NCI-H187 (cell line): ENCODE results near the gene TOB1.

Experiments used
- DNase-seq, 2 experiments: peaks; one replicate each; lab custom pipeline; 2025; lab: John Stamatoyannopoulos, UW

The TOB1 gene, protein sequence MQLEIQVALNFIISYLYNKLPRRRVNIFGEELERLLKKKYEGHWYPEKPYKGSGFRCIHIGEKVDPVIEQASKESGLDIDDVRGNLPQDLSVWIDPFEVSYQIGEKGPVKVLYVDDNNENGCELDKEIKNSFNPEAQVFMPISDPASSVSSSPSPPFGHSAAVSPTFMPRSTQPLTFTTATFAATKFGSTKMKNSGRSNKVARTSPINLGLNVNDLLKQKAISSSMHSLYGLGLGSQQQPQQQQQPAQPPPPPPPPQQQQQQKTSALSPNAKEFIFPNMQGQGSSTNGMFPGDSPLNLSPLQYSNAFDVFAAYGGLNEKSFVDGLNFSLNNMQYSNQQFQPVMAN

GRCh38 chr17:50866261-50866949, at the start of gene TOB1:
TOB1 (minus strand) TSS chr17:50866354; CDS start chr17:50864017, 2,337 bp downstream.
- peak; percentile 85 to 97 for DNase-seq

DNA sequence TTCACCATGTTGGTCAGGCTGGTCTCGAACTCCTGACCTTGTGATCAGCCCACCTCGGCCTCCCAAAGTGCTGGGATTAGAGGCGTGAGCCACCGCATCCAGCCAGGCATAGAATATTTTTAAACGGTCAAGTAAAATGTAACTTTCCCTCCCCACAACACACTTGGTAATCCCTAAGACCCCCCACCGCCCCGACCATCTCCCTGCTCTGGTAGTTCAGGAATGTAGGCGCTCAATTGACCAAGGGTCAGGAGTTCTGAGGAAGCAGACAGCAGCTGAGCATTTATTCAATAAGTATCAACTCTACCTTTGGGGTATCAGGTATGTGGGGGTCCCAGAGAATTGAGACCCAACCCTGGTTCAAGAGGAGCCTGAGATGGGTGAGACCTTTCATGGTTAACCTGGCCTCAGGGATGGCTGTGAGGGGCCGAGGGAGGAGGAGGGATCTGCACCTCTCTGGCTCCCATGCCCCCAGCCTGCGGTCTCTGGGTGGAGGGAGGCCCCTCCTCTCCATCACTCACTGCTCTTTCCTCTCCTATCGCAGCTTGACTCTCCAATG, 48.4 kb upstream of the TOB1 start:
- DNase-seq: no peak

DNA sequence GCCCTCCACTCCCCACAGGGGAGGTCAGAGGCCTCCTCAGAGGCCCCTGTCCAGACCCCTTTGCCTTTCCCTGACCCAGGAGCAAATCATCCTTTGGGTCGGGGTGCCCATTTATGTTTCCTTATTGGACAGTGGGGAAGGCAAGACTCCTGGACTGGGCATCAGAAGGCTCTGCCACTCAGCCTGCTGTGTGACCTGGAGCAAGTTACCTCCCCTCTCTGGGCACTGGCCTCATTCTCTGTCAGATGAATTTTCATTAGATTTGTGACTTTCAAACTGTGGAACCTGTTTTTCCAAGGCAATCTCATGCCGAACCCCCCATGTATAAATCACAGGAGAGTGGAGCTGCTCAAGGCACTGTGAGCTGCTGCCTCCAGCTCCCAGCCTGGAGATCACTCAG, 47.0 kb upstream of the TOB1 start:
- no peak for DNase-seq

GRCh38 chr17:50911890-50912289, 45.7 kb upstream of the TOB1 start:
- no peak for DNase-seq

- DNase-seq: no peak
Measured at GRCh38 chr17:50911450-50911849, 45.3 kb upstream of the TOB1 start.

GRCh38 chr17:50909765-50910605, 43.8 kb upstream of the TOB1 start:
- DNase-seq: no peak

- DNase-seq: no peak
Measured at GRCh38 chr17:50908860-50909764, 43.0 kb upstream of the TOB1 start.

DNA sequence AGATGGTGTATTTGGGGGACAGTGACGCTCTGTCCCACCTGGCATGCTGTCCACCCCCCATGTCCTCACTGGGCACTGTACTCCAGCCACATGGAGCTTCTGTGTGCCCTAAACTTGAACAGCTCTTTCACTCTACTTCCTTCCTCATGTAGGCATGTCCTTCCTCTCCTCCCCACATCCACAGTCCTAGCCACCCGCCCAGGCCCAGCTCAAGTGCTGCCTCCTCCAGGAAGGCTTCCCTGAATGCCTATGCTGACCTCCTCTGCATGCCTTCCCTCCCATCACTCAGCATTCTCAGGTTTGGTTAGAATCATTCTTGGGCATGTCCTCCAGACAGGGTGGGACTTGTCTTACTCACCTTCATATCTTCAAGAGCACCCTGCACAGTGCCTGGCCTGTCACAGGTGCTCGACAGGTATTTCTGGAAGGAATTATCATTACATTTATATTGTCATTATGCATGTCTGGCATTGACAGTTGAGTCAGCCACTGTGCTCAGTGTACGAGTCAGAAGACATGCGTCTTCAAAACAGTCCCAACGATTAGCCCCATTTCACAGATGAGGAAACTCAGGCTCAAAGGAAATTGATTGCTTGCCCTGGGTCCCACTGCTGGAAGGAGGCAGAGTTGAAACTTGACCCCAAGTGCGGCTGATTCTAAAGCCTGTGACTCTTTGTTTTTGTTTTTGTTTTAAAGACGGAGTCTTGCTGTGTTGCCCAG, 42.1 kb upstream of the TOB1 start:
- no peak for DNase-seq

DNA sequence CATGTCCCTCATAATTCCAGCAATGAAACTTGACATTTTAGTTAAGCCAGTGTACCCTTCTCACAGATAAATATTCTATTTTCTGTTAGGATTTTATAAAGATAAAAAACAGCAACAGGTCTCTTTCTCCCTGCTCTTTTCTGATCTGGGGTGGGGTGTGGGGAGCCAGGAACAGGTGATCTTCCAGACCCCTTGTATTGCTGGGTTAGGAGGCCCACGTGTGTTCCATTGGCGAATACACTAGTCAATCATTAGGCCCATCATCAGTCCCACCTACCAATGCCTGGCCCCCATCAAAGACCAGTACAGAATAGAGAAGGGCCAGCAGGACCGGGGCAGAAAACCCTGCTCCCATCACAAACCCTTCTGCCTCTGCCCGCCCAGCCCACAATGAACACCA, 40.3 kb upstream of the TOB1 start:
- no peak for DNase-seq

DNA sequence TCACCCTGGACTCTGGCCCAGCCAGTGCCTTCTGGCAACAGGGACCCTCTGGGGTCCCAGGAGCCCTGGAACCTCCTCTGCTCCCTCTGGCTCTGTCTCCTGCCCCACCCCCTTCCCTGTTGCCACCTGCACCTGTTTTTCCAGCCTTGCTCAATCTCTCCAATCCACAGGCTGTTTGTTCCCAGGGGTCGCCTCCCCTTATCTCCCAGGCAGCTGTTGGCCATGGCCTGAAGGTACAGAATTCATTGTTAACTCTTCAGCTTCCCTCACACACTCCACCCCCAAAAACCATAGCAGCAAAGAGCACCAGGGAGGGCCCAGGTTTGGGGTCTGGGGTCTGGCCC, 39.3 kb upstream of the TOB1 start:
- DNase-seq: no peak

GRCh38 chr17:50904518-50905459, 38.6 kb upstream of the TOB1 start:
- DNase-seq: no peak

GRCh38 chr17:50903604-50904517, 37.7 kb upstream of the TOB1 start:
- no peak for DNase-seq

DNA sequence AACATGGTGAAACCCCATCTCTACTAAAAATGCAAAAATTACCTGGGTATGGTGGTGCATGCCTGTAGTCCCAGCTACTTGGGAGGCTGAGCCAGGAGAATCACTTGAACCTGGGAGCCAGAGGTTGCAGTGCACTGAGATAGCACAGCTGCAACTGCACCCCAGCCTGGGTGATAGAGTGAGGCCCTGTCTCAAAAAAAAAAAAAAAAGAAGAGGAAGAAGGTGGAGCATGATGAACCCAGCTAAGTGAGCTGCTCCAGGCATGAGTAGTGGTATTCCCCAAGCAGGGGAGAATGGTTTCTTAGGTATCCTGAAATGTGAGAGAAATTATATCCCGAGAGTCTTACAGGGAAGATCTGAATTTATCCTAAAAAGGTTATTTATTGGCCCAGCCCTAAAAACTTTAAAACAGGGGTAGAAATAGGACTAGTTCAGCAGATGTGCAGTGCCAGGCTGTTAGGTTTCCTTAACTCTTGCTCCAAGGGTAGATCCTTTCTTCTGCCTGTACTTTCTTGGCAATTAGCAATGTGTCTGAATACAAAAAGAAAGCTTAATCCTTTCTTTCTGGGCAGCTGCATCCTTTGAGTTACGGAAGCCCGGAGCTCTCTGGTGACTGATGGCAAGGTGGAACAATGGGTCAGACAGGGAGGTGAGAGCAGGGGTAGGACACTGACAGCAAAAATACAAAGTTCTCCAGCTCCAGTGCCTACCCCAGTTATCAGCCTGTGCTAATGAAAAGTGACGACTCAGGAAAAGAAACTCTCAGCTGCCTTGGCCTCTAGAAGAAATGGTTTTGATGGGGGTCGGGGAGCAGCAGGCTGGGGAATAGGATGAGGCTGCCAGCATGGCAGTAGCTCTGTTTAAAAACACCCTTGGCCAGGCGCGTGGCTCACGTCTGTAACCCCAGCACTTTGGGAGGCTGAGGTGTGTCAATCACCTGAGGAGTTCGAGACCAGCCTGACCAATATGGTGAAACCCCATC, 36.5 kb upstream of the TOB1 start:
- no peak for DNase-seq

GRCh38 chr17:50900383-50900892, 34.3 kb upstream of the TOB1 start:
- no peak for DNase-seq

DNA sequence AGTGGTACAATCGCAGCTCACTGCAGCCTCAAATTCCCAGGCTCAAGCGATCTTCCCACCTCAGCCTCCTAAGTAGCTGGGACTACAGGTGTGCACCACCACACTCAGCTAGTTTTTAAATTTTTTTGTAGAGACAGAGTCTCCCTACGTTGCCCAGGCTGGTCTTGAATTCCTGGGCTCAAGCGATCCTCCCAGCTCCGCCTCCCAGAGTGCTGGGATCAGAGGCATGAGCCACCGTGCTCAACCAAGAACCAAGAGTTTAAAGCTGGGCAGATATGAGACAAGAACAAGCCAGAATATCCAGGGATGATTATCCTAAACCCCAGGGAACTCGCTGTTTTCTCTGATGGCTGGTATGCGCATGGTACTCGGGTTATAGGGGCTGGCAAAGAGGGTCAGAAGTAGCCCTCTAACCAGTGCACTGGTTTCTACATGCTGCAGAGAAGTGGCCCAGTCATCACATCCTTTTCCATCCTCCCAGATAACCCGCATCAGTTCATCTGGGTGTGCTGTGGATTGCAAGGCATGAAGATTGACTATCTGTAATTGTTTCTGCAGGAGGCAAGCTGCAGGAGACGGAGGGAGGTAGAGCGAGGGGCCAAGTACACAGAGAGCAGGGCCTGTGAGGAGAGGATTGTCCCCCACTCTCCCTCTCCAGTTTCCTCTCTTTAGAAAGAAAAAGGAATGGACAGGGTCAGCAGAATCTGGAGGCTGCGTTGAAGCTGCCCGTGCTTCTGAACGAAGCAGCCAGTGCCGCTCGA, 33.6 kb upstream of the TOB1 start:
- no peak for DNase-seq

- DNase-seq: no peak
Measured at GRCh38 chr17:50899005-50899460, 32.9 kb upstream of the TOB1 start.
